Keratinocyte (primary cell): ENCODE results near the gene DEPP1.

Experiments
- EZH2 ChIP-seq: IDR thresholded peaks from one replicate; pipeline ENCODE4 v1.6.1; 2012; ENCODE audit warnings: inconsistent platforms, mild to moderate bottlenecking, low read length, moderate library complexity
- TF ChIP-seq, protein P1 (sequence below), 3 experiments: IDR thresholded peaks in 1 of 3; conservative IDR thresholded peaks in 1 of 3; optimal IDR thresholded peaks in 1 of 3; 2 replicates in 2 of 3; 3 replicates in 1 of 3; pipeline versions ENCODE3 to v1.5.1; 2011; ENCODE audit warnings: low read length in 3 of 3, mild to moderate bottlenecking in 3 of 3, moderate library complexity in 2 of 3, control low read depth in 1 of 3, inconsistent platforms in 1 of 3; ENCODE audit not compliant: insufficient read depth in 2 of 3; ENCODE audit errors: extremely low read depth in 1 of 3

DNA sequence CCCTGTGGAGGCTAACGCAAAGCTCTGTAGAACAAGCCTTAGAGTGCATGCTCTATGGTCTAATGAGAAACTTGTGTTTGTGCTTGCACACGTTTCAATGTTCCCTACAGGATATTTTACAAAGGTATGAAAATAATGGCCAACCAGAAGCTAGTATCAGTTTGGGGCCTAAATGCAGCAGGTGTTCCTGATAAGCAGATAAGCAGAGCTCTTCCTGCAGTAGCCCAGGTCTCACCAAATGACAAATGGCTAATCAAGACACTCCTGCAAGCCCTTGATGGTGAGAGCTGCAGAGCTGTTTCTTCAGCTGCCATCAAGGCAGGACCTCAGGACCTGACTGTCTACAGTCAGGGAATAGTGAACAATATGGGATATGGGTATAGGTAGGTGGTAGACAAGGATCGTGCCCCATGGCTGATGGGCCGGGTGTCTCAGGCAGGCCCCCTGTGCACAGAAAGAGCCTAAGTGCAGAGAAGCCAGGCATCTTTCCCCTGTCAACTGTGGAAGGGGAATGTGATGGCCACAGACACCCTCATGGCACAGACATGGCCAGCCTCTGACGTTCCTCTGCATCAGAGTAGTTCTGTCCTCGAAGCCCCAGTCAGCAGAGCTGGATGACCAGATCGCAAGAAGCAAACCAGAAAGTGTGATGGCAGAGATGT lies 42.2 kb downstream of the DEPP1 start:
- TF ChIP-seq, protein P1, sequence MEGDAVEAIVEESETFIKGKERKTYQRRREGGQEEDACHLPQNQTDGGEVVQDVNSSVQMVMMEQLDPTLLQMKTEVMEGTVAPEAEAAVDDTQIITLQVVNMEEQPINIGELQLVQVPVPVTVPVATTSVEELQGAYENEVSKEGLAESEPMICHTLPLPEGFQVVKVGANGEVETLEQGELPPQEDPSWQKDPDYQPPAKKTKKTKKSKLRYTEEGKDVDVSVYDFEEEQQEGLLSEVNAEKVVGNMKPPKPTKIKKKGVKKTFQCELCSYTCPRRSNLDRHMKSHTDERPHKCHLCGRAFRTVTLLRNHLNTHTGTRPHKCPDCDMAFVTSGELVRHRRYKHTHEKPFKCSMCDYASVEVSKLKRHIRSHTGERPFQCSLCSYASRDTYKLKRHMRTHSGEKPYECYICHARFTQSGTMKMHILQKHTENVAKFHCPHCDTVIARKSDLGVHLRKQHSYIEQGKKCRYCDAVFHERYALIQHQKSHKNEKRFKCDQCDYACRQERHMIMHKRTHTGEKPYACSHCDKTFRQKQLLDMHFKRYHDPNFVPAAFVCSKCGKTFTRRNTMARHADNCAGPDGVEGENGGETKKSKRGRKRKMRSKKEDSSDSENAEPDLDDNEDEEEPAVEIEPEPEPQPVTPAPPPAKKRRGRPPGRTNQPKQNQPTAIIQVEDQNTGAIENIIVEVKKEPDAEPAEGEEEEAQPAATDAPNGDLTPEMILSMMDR (optimal IDR thresholded peaks at IDR 0.05 in 1 of 3, IDR thresholded peaks at IDR 0.05 in 1 of 3, conservative IDR thresholded peaks at IDR 0.05 in 1 of 3; ENCODE audit: extremely low read depth in 1 of 3, insufficient read depth in 2 of 3, low read length in 3 of 3) = no peak
- no peak for TF ChIP-seq EZH2
